ENCODE results near the gene LUZP1.
A peak's percentile ranks its signal among the peaks of the same experiment; 100 is the strongest.

Gene LUZP1

DNA sequence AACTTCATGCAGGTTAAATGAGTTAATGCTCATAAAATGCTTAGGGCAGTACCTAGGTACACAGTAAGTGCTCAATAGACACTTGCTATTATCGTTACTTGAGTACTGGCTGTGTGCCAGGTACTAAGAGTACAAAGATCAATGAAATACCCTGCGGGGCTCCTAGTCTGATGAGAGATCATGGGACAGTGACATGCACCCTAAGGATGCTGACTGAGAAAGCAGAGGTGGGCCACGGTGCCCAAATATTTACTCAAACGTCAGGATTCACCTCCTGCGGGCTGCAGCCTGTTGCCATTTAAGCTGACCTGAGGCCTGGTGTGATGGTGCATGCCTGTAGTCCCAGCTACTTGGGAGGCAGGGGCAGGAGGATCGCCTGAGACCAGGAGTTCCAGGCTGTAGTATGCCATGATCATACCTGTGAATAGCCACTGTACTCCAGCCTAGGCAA lies 19.8 kb upstream of the LUZP1 start:
- no peak for DNase-seq

DNA sequence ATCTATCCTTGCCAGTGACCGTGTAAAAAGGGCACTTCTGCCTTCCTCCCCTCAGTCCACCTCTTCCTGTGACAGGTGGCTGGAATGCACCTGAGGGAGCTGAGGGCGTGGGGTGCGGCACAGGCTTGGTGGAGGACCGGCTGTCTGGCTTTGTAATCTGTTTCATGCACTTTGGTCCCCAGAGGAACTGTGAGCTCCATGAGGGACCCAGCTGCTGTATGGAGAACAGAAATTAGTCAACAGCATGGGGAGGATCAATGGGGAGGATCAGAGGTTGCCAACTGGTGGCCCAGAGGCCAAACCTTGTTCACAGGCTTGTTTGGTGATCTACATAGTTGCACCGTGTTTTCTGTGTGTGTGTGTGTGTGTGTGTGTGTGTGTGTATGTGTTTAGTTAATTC lies 19.0 kb upstream of the LUZP1 start:
- DNase-seq = no peak

DNA sequence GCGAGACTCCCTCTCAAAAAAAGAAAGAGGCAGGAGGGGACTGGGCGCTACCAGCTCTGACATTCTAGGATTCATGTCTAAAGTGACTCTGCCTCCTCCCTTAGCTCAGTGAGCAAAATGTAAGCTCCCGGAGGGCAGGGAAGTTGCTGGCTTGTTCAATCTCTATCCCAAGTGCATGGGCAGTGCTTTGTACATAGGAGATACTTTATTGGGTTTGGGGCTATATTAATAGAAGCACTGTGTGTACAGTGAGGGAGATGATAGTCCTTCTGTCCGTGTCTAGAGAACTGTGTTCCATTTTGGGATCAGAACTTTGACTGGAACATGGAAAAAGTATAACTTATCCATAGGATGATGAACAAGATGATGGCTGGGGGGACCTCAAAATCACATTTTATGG lies 16.7 kb upstream of the LUZP1 start:
- no peak for DNase-seq

DNA sequence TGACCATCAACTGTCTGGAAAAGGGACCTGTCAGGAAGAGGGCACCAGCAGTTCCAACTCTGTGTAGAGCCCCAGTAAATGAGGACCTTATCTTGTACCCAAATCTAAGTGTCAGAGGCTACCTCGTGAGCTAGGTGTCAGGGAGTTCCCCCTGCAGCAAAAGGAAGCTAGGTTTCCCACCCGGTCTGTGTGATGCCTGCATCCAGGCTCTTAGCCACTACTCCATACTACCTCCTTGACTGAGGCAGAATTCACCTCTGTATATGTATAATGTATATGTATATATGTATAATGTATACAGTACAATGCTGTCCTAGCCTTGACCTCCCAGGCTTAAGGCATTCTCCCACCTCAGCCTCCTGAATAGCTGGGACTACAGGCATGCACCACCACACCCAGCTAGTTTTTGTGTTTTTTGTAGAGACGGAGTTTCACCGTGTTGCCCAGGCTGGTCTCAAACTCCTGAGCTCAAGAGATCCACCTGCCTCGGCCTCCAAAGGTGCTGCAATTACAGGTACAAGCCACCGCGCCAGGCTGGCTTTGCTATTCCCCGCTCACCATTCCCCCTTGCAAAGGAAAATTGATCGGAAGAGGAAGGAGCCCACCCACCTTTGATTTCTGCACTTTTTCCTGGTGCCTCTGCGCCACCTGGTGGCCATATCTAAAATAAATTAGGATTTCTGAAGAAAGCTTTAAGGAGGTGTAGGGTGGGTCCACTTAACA lies 15.7 kb upstream of the LUZP1 start:
- DNase-seq = no peak

DNA sequence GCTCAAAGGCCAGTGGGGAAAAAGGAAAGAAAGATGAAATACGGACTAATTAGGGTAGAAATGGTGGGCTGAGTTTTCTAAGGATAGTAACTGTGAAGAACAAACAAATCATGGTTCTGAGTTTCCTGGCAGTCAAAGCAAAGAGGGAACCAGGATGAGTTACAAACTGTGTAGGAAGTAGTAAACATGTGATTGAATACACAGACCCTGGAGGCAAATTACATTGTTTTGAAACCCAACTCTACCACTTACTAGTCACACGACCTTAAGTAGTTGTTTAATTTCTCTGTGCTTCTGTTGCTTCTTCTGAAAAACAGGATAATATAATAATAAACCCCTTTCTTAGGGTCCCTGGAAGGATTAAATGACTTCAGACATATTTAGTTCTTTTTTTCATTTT lies 11.2 kb upstream of the LUZP1 start:
- DNase-seq = no peak

DNA sequence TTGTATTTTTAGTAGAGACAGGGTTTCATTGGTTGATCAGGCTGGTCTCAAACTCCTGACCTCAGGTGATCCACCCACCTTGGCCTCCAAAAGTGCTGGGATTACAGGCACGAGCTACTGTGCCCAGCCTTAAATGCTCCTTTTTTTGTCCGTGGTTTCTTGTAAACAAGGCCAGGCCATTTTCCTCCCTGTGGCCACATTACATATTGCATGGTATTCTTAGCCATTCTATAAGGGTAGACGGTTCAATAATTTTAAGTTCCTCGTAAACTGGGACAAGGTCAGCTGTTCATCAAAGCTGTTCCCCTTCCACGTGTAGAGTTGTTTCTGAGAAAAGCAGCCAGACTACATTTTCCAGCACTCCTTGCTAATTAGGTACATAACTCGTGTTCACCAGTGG lies 10.3 kb upstream of the LUZP1 start:
- no peak for DNase-seq

DNA sequence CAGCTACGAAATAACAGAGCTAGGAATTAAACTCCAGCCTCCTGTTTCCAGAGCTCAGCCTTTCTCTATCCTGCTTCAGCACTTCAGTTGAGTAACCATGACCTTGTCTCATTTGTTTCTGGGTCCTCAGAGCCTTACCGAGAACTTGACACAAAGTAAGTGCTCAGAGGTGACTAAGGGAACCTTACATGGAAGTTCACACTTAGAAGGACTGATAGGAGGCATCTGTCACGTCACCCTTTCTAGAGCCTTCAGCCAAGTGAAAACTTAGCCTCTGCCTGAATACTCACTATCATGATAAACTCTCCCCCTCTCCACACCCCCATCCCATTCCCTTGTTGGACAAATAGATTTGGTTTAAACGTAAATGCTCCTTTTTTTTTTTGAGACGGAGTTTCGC lies 9.8 kb upstream of the LUZP1 start:
- no peak for DNase-seq

DNA sequence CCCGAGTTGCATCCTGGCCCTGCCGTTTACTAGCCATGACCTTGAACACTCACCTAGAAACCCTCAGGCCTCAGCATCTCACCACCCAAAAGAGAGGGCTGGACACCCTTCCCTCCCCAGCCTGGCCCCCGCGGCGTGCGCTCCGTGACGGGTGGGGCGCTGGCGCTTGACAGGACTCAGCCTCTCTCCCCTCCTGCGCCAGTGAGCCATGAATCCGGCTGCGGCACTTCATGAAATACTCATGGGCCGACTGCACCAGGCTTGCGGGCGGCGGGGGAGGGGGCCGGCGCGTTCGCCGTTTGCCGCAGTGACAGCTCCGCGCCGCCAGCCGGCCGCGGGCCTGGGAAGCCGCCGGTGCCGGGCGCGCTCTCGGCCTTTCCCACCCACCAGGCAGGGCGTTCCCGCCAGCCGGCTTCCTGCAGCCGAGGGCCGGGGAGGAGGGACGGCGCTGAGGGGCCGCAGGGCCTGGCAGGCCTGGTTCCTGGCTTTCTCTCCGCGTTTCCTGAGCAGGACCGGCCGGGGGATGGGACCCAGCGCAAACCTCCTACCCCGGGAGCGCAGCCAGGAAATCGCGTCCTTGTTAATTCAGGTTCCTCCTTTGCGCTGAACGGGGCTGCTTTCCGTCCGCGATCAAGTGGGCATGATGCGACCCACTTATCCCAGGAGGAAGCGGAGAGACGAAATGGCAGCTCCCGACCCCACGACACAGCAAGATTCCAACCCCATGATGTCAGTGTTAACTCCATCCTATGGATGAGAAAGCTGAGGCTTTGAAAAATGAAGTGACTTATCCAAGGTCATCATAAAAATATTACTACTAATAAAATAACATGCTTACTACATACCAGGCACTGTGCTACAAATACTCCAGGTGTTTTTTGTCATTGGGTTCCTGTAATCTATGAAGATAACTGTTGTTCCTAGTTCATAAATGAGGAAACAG lies 9.1 kb upstream of the LUZP1 start:
- DNase-seq = peak; percentile 66

DNA sequence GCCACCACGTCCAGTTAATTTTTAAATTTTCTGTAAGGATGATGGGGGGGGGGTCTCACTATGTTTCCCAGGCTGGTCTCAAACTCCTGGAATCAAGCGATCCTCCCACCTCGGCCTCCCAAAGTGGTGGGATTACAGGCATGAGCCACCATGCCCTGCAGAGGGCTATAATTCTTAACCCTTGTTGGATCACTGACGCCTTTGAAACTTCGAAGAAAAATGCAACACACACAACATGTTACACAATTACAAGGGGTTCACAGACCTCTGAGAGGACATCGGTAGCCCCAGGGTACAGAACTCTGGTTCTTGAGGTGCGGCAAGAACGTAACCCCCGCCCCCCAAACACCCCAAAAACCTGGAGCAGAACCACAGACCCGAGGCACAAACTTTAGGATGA lies 8.4 kb upstream of the LUZP1 start:
- DNase-seq = no peak

DNA sequence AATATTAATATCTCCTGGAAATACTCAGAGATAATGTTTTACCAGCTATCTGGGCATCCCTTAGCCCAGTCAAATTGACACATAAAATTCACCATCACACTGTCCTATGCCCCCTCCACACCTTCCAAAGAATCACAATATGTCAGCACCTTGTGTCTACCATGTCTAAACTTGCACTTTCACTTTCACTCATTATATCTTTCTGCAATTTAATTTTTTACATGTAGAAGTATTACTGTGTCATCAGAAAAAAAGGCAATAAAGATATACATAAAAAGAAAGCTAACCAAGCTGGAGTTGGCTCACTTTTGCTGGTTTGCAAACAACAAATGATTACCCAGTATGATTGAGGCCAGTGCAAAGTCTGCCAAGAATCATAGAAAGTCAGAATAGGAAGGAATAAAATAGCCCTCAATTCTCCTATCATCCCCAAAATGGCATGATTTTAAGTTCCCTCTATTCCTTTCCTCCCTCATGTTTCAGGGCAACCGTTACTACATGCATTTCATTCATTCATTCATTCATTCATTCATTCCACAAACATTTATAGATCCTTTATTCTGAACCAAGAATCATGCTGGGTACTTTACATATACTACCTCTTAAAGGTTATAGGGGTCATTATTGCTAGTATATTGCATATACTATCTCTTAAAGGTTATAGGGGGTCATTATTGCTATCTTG lies 5.9 kb upstream of the LUZP1 start:
- DNase-seq = no peak

DNA sequence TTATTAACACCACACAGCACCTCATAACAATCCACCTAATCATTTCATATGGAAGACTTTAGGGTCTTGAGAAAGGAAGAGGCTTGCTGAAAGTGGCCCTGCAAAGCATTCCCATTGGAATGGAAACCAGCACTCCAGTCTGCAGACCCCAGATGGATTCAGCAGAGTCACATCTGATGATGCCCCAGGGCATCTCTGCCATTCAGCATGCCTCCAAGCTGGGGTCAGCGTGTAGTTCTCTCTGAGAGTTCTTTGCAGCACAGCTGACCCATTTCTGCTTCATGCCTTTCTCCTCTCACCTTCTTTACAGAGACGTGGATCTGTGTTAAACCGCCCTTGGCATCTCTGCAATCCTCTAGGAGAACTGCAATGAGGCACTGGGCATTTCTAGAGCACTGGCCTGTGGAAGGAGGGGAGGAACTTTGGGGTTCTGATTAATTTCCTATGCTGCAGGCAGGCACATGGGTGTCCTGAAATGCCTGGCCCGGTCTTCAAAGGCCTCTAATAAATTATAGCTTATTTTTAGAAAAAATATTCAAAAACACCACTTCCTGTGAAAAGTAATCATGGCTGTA lies 2.6 kb upstream of the LUZP1 start:
- no peak for DNase-seq

DNA sequence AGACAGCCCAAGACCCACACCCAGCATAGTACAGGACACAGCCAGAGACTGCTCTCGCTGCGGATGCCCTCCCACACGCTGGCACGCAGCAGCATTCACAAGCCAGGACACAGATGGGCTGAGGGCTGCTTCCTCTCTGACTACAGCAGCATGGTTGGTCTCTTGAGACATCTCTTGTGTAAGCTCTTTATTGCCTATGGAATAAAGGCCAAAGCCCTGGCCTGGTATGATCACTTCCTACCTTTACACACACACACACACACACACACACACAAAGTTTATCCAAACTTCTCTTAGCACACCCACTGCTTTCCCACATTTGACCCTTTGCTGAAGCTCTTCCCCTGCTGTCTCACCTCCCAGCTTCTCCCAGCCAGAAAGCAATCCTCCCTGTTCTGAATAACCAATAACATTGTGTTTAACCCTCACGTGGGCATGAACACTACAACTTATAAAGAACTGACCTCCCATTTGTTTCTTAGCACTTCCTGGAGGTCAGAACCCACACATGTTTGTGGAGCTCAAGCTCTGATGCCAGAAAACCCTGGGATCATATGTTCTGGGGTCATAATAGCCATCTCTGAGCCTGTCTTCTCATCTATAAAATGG lies 1.2 kb upstream of the LUZP1 start:
- DNase-seq = no peak

DNA sequence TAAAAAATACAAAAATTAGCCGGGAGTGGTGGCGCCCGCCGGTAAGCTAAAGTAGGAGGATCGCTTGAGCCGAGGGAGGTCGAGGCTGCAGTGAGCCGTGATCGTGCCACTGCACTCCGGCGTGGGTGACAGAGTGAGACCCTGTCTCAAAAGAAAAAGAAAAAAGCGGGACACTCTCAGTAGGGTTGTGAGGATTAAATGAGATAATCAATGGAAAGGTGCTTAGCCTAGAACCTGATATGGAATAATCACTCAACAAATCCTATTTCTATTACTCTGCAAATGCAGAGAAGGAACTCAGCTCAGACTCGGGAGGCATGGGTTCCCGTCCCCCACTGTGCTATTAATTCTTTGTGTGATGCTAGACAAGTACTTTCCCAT lies 529 bp upstream of the LUZP1 start:
- no peak for DNase-seq

DNA sequence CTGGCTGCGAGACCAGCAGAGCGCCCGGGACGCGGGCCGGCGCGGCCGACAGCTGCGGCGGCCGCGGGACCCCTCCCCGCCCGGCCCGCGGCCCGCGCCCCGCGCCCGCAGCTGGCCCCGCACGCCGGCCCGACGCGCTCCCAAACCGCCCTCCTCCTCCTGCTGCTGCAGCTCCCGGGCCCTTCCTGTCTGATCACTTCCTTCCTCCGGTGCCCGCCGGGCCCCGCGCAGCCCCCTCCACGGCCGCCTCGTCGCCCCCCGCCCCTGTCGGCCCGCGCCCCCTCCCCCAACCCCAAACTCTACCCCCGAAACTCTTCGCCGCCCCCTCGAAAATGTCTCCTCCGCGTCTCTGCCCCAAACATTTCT lies 594 bp downstream of the LUZP1 start:
- peak; percentile 53 for DNase-seq

DNA sequence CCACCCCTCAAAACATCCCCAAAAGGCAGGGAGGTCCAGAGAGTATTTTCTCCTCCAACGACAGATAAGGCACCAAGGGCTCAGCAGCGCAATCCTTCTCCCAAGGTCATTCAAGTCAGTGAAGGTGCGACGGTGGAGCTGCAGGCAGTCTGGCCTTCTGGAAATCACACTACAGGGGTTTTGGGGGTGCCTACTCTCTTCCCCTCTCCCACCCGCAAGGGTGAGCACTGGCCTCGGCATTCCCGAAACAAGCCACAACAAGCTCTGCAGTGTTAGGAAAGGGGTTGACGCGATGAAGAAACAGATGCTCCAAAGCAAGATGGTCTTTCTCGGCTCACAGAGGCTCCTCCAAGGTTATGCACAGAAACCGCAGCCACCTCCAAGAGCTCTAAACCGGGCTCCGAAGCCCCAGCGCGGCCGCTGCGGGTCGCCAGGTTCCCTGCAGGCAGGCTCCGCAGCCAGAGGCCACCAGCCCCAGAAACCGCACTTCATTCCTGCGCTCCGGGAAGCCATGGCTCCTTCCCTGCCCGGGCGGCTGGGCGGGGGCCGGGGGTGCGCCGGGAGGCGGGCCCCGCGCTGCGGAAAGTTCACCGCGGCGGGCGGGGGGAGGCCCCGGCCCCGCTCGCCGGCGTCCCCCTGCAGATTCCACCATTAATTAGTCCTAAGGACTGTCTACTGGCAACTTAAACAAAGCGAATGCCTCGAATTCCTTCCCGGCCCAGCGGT lies 1.1 kb downstream of the LUZP1 start:
- DNase-seq = peak; percentile 51

DNA sequence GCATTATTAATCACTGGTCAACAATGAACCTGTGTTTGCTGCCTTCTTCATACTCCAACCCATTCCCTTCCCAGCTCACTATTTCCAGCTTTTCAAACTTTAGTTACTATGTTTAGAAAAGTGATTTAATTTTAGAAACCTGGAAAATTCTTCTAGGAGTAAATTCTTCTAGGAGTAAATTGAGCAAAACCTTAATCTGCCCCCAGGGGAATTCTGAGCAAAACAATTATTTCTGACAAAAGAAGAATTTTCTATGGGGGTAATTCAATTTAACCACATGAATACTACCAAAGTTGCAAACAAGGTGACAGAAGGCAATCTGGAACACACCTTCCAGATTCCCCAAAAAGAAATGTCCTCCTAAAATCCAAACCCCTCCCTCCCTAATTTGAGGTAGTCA lies 1.8 kb downstream of the LUZP1 start:
- no peak for DNase-seq

DNA sequence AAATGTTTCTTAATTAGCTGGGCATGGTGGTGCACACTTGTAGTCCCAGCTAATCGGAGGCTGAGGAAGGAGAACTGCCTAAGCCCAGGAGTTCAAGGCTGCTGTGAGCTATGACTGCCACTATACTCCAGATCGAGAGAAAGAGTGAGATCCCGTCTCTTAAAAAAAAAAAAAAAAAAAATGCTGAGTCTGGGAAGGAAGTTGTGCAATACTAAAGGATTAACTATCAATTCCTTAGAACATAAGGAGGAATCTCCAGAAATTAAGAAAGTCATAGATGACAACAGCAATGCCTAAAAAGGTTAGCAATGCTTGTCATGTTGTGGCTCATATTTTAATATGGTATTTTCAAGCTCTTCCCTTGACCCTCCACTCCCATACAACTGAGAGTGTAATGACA lies 5.3 kb downstream of the LUZP1 start:
- no peak for DNase-seq

DNA sequence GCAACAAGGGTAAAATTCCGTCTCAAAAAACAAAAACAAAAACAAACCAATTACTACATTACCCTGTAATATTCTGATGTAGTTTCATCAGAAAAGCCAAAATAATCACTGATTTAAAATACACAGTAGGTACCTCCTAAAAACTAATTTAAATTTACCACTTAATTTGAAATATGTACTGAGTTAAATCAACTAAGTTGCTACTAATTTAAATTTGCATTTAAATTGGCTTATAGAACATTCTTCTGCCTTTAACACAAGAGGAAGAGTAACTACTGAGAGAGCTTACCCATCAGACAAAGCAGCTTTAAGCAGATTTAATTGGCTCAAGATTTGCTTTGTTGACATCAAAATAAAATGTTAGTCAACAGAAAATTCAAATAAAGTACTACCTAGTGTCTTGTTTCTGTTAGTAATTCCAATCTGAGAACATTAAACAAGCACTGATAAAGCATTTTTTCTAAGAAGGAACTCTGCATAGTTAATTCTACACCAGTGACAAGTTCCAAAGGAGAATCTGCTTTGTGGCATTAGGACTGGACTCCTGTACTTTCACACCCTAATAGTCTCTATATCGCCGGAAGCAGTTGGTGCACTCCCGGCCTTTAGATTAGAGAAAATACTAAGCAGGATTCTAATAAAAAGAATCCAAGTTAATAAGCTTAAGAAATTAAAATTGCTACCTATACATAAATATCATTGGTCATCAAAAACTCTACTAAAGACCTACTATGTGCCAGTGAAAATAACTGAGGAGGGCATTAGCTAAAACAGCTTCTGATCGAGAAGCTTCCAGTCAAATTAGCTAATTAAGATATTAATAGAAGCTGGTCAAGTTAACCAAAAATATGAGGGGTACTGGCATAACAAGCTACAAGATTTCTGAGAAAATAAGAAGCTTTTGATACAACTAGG lies 8.4 kb downstream of the LUZP1 start:
- DNase-seq = no peak

DNA sequence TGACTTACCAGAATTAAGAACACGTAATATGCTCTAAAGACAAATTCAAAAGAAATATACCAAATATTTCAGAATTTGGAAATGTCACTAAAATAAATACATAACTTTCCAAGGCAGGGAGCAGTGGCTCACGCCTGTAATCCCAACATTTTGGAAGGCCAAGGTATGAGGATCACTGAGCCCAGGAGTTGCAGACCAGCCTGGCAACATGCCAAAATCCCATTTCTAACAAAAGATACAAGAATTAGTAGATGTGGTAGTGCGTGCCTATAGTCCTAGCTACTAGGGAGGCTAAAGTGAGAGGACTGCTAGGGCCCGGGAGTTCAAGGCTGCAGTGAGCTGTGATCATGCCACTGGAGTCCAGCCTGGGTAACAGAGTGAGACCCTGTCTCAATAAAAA lies 11.7 kb downstream of the LUZP1 start:
- DNase-seq = no peak

DNA sequence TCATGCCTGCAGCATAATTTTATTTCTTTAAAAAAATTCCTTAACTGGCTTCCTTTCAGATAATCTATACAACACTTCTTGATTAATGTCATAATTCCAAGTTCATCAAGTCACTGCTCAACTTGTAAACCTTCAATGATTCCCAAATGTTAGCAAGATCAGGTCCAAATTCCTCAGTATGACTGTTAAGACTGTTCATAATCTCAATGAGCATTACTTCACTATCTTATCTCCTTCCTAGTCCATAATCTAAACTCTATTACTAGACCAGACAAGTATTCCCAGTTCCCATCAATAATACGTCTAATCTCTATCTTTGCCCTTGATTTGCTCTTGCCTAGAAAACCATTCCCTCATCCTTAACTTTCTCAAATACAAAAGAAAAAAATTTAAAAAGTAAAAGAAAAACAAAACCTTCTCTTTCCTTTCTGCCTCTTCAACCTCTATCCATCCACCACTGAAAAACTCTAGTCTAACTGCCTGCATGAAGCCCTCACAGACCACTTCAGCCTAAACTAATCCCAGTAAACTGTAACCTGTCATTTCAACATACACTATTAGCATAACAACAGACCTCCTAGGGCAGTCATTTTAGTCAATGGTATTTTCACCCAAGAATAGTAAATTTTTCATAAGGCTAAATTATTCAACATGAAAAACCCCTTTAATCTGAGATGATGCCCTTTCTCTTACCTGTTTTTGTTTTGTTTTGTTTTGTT lies 15.5 kb downstream of the LUZP1 start:
- DNase-seq = no peak

DNA sequence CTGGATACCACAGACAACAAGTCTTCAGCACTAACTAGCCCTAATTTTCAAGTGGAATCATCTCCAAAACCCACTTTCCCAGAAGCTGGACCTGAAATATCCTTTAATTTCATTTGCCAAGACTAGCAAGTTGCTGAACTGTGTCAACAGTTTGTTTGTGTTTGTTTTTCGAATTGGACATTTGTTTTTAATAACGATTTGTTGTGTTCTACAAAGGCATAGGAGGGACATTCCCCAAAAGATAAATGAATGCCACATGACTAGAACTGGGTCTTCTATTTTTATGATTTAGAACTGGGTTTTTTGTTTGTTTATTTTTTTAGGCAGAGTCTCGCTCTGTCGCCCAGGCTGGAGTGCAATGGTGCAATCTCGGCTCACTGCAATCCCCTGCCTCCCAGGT lies 17.9 kb downstream of the LUZP1 start:
- DNase-seq = no peak
